Measurements from ENCODE around the gene NOSIP.

DNA sequence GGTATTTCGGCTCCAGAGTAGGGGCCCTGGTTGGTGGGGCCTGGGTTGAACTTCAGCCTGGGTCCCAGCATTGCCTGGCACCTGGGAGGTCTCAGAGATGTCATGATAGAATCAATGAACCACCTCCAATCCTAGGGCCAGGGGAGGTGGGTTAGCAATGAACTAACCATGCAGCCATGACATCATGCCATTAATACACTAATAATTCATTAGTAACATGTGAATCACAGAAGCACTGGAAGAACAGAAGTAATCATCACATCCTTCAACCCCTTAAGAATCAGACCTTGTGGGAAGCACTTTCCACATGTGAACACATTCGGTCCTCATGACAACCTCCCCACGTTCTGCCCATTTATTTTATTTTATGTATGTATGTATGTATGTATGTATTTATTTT lies 6.9 kb downstream of the NOSIP start:
- TF ChIP-seq CTCF (IDR thresholded peaks at IDR 0.05) (no peak), POLR2A (IDR thresholded peaks at IDR 0.05) (no peak)
